Right lobe of liver (tissue), 6 donors: ENCODE measurements around the gene DAP. TPM values are rescaled to one million over a fixed set of nuclear protein-coding genes. Genes with fewer than 3 reads are reported as not detected.
"Not testable (repeated sequence)": the region's sequence is repeated elsewhere in the genome, so short reads cannot be mapped to it uniquely, and the experiment has no call there.

Source experiments
- ATAC-seq, 4 donors: fragments of 200-7000 bp; cut with Tn5 transposase; one replicate each; pipeline ENCODE4 v1.9.1; 2020; ENCODE audit warnings: mild to moderate bottlenecking in 4 of 4, moderate library complexity in 4 of 4
- DNase-seq, 3 donors: peaks; one replicate each; pipeline ENCODE4 v3.0.0-alpha.2; 2020
- H3K27ac ChIP-seq, 3 donors: fragments of 200-600 bp; one replicate each; pipeline ENCODE4 v1.8.0; 2022
- H3K27me3 ChIP-seq, 2 donors: fragments of 200-600 bp; one replicate each; pipeline ENCODE4 v1.8.0; 2022
- H3K36me3 ChIP-seq, 4 donors: fragments of 200-600 bp; sonication (generic) in 1 of 4; one replicate each; pipeline versions ENCODE4 v1.5.1 to v1.8.0; 2017 to 2022; ENCODE audit warnings: control low read depth in 1 of 4
- H3K4me1 ChIP-seq, 4 donors: fragments of 200-600 bp; sonication (generic) in 1 of 4; one replicate each; pipeline versions ENCODE4 v1.5.1 to v1.8.0; 2017 to 2022; ENCODE audit warnings: control low read depth in 1 of 4
- H3K4me3 ChIP-seq, 3 donors: fragments of 200-600 bp; one replicate each; pipeline ENCODE4 v1.8.0; 2022
- H3K9me3 ChIP-seq, 4 donors: fragments of 200-600 bp; sonication (generic) in 1 of 4; one replicate each; pipeline versions ENCODE4 v1.5.1 to v1.8.0; 2017 to 2022; ENCODE audit warnings: control low read depth in 1 of 4
- POLR2A ChIP-seq: fragments of 450-650 bp; IDR thresholded peaks from one replicate; pipeline ENCODE4 v1.6.1; 2017; ENCODE audit warnings: antibody characterized with exemption, mild to moderate bottlenecking
- WGBS: methylation state at CpG from one replicate; pipeline ENCODE4 v1.1.6; 2018; ENCODE audit warnings: low coverage, low lambda C conversion rate; ENCODE audit not compliant: insufficient coverage; ENCODE audit errors: missing lambda C conversion rate; 5-methylcytosine and 5-hydroxymethylcytosine counted together
- intact Hi-C, 2 donors: fragments of 100-400 bp; cut with DNase I; formaldehyde crosslinking; loops; one replicate each; pipeline versions ENCODE4 v1.11.2 to v1.14.1; 2022
- total RNA-seq, 6 experiments: library from RNA; depleted of rRNA in 2 of 6; stranded (reverse); fragments of >200 nt in 2 of 6; fragmentation: NEBNext Ultra II Directional in 3 of 6; extraction: Animal tissue kit (Norgen Biotek cat#: 25700) in 3 of 6; gene quantifications; one replicate each; pipeline versions ENCODE4 v1.1.0 to v1.2.4, GENCODE V29; 2016 to 2023
- TF ChIP-seq, protein P1 (sequence below), 4 donors: fragments of 200-600 bp in 3 of 4; fragments of 450-650 bp in 1 of 4; IDR thresholded peaks; one replicate each; pipeline versions ENCODE4 v1.5.1 to v1.8.0; 2016 to 2022; ENCODE audit warnings: antibody characterized with exemption in 4 of 4, mild to moderate bottlenecking in 2 of 4
- donor health status: DM: no; HTN: yes; CAD: no.
- donor health status: DM: no; HTN: no; CAD: no.
- donor health status: DM: no; HTN: no; CAD: no.
- donor health status: DM: no; HTN: yes; CAD: no.
- donor health status: DM: no; HTN: yes; CAD: no.

The DAP gene
- total RNA-seq, 6 experiments from 2014 or later, result 97.0 to 126 (median 104) TPM

DNA sequence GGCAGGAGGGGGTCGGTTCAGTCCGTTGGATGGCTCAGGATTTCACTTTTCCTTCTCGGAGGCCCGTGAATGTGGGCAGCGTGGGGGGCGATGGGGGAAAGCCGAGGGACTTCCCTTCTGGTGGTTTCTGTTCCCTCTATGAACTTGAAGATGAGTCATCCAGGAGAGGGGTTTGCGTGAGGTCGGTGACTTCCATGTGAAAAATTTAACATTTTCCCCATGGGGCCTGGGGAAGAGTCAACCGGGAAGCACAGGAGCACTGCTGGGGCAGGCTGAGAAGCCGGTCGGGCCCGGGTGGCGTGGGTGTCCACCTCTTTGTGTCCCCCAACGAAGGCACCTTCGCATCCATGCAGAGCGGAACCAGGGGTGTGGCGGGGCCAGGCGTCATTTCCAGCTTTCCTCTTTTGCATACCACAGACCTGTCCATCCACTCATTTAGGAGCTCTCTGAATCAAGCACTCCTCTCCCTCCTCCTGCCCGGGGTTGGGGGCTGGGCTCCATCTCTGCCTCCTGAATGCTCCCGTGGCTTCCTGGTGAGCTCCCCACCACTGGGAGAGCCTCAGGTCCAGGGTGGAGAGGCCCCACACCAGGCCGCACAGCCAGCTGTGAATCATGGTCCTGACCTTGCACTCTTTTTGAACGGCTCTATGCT, 128.8 kb downstream of the DAP start:
- whole genome bisulfite sequencing, result 74% methylated on average over 14 of the region's 23 CpGs
- Histone ChIP-seq H3K27me3 (no peaks in the 10 kb centered on the region), H3K36me3 (no peaks in the 10 kb centered on the region), H3K4me3 (no peak overlapping the region), H3K4me1 (peaks cover 0 to 2% (median 0%) of the 10 kb centered on the region in 4 donors), H3K9me3 (no peaks in the 10 kb centered on the region), H3K27ac (no peak overlapping the region)
- no peak for DNase-seq
- intact Hi-C loops, result no loop called here
- ATAC-seq, result no peak
- no peak for TF ChIP-seq POLR2A
- TF ChIP-seq, protein P1, sequence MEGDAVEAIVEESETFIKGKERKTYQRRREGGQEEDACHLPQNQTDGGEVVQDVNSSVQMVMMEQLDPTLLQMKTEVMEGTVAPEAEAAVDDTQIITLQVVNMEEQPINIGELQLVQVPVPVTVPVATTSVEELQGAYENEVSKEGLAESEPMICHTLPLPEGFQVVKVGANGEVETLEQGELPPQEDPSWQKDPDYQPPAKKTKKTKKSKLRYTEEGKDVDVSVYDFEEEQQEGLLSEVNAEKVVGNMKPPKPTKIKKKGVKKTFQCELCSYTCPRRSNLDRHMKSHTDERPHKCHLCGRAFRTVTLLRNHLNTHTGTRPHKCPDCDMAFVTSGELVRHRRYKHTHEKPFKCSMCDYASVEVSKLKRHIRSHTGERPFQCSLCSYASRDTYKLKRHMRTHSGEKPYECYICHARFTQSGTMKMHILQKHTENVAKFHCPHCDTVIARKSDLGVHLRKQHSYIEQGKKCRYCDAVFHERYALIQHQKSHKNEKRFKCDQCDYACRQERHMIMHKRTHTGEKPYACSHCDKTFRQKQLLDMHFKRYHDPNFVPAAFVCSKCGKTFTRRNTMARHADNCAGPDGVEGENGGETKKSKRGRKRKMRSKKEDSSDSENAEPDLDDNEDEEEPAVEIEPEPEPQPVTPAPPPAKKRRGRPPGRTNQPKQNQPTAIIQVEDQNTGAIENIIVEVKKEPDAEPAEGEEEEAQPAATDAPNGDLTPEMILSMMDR (IDR thresholded peaks at IDR 0.05), result no peak

- intact Hi-C loops, result no loop called here
- 72% methylated on average over 6 of the region's 18 CpGs for WGBS
- H3K4me3 ChIP-seq, result no peak overlapping the region
These were observed 129.6 kb downstream of the DAP start for GRCh38 chr5:10631316-10631996.

GRCh38 chr5:10630744-10631143, 130.3 kb downstream of the DAP start:
- DNase-seq, H3K9me3 ChIP-seq, ATAC-seq, H3K4me1 ChIP-seq, H3K27me3 ChIP-seq, intact Hi-C loops, H3K36me3 ChIP-seq, H3K27ac ChIP-seq, H3K4me3 ChIP-seq: not testable (repeated sequence)
- WGBS, result 50% methylated on average over 2 of the region's 4 CpGs

More at GRCh38 chr5:10631316-10631996, 129.6 kb downstream of the DAP start:
- Histone ChIP-seq H3K9me3 (no peaks in the 10 kb centered on the region), H3K27ac (no peak overlapping the region), H3K36me3 (no peaks in the 10 kb centered on the region), H3K4me1 (peaks cover 0 to 2% (median 0%) of the 10 kb centered on the region in 4 donors), H3K27me3 (no peaks in the 10 kb centered on the region)
- TF ChIP-seq, protein P1 (IDR thresholded peaks at IDR 0.05), result no peak
- no peak for TF ChIP-seq POLR2A
- ATAC-seq, result no peak
- no peak for DNase-seq

GRCh38 chr5:10630126-10630525, 130.9 kb downstream of the DAP start:
- Histone ChIP-seq H3K36me3 (no peaks in the 10 kb centered on the region), H3K9me3 (no peaks in the 10 kb centered on the region), H3K27ac (no peak overlapping the region), H3K4me3 (no peak overlapping the region), H3K4me1 (peaks cover 0 to 2% (median 0%) of the 10 kb centered on the region in 4 donors), H3K27me3 (no peaks in the 10 kb centered on the region)
- intact Hi-C loops, result no loop called here
- 76% methylated on average over 3 of the region's 5 CpGs for WGBS
- ATAC-seq (no peak), DNase-seq (no peak)
- TF ChIP-seq, protein P1 (IDR thresholded peaks at IDR 0.05), result no peak
- no peak for TF ChIP-seq POLR2A

DNA sequence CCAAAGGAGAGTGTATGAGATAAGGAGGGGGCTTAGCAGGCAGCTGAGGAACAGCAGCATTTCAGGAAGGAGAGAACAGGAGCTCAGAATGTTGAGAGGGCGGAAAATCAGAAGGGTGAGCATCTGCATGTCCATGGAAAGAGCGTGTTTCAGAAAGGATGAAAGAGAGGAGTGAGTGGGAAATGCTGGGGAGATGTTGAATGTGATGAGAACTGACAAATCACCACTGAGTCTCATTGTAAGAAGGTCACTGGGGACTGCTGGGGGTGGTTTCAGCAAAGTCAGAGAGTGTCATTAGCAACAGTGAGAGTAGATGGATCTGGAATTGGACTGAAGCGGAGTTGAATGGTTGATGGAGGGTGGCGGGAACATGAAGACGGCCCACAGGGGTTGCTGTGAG, 131.4 kb downstream of the DAP start:
- ATAC-seq (no peak), DNase-seq (no peak)
- Histone ChIP-seq H3K27ac (no peak overlapping the region), H3K4me1 (peaks cover 0 to 2% (median 0%) of the 10 kb centered on the region in 4 donors), H3K4me3 (no peak overlapping the region), H3K27me3 (no peaks in the 10 kb centered on the region), H3K36me3 (no peaks in the 10 kb centered on the region), H3K9me3 (no peaks in the 10 kb centered on the region)
- intact Hi-C loops, result loop anchor here (2.0 to 5.0 kb wide), 2 partner anchors 172 to 173 kb away; no protein-coding TSS in a partner anchor
- no peak for TF ChIP-seq POLR2A
- TF ChIP-seq, protein P1 (IDR thresholded peaks at IDR 0.05), result no peak
- WGBS, result 73% methylated on average over 5 of the region's 5 CpGs
